ENCODE measurements around the gene ERFL. TPM values are rescaled to one million over a fixed set of nuclear protein-coding genes. Genes with fewer than 3 reads are reported as not detected.

ERFL gene
- total and polyA plus RNA-seq, 2 of the 8 experiments (the other 6 are each of a cell fraction or from before 2014, with no cell fraction given), result 0.12 TPM; not detected in 1

DNA sequence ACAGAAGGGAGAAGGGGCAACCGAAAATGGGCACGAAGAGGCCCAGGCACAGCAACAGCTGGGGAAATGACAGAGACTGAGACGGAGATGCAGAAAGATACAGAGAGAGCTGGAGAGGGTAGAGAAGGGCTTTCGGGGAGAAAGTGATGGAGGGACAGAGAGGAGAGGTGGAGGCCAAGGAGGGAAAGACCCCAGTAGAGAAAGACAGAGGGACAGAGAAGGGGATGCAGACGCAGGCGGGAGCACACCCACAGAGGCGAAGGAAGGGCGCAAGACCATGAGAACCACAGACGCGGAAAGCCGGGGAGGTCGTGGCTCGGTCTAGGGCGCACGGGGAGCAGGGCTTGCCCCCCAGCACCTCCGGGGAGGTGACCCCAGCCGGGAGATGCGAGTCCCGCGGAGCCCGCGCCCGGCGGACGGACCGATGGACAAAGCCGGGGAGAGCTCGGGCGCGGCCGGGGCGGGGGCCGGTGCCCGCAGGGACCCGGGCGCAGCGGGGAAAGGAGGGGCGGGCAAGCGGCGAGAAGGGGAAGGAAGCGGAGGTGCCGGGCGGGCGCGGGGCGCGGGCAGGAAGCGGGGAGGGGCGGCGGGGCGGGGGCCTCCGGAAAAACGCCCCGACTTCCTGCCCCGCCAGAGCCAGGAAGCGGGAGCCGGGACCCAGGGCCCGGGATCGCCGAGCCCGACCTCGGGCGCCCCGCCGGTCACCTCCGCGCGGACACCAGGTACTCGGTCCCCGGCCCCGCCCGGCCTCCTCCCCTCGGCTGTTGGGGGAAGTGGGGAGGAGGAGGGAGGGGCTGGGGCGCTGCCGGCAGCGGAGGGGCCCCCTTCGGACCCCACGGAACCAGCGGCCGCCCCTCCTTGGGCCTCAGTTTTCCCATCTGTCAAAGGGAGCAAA, 45.4 kb downstream of the ERFL start, which contains the start of gene ARHGEF1 (continued):
- TF ChIP-seq HDAC6 (IDR thresholded peaks at IDR 0.05; ENCODE audit: low read depth, low read length), result no peak

Data from H1 (cell line).